ENCODE measurements around the gene GABPB2.

DNA sequence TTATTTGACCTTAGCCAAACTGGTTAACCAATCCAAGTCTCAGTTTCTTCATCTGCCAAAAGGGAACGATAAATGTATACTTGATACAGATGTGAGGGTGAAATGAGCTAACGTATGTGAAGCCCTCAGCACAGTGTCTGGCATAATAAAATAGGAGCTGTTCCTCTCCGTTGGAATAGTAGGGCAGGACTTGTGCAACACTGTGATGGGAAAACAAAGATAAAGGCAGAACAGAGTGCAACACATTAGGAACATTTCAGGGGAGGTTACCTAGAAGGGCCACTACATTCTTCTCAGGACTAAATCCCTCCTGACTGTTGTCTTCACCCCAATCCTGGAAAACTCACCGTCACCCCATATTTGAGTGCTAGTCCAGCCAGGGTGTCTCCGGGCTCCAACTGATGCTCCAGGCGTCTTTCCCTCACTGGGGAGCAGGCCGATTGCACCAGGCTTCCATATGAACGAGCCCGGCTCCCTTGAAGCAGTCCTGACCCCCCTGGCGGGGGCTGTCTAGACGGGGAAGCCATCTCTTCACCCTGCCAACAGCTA is 94.2 kb downstream of the GABPB2 start:
- TF ChIP-seq, protein P1, sequence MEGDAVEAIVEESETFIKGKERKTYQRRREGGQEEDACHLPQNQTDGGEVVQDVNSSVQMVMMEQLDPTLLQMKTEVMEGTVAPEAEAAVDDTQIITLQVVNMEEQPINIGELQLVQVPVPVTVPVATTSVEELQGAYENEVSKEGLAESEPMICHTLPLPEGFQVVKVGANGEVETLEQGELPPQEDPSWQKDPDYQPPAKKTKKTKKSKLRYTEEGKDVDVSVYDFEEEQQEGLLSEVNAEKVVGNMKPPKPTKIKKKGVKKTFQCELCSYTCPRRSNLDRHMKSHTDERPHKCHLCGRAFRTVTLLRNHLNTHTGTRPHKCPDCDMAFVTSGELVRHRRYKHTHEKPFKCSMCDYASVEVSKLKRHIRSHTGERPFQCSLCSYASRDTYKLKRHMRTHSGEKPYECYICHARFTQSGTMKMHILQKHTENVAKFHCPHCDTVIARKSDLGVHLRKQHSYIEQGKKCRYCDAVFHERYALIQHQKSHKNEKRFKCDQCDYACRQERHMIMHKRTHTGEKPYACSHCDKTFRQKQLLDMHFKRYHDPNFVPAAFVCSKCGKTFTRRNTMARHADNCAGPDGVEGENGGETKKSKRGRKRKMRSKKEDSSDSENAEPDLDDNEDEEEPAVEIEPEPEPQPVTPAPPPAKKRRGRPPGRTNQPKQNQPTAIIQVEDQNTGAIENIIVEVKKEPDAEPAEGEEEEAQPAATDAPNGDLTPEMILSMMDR (conservative IDR thresholded peaks at IDR 0.05 in 1 of 2, IDR thresholded peaks at IDR 0.05 in 1 of 2; ENCODE audit: low read depth in 1 of 2, low read length in 2 of 2): no peak
- TF ChIP-seq EZH2 (IDR thresholded peaks at IDR 0.05; ENCODE audit: low read length, missing control alignments): no peak

Measured in fibroblast of lung (primary cell).